Activated T-cell treated with anti-CD3 and anti-CD28 coated beads, Interleukin-2, amount 50 U/mL, for 4 hours (primary cell): ENCODE measurements around the gene UFM1. TPM values are rescaled to one million over a fixed set of nuclear protein-coding genes. Genes with fewer than 3 reads are reported as not detected.
"Not testable (repeated sequence)": the region's sequence is repeated elsewhere in the genome, so short reads cannot be mapped to it uniquely, and the experiment has no call there.

Experiments used
- ATAC-seq, 2 donors: fragments of 200-7000 bp; cut with Tn5 transposase; one replicate each; pipeline ENCODE4 v1.10.0; 2021
- DNase-seq: peaks from one replicate; pipeline ENCODE4 v3.0.0-alpha.2; 2020
- H3K27me3 Mint-ChIP-seq: one replicate; pipeline ENCODE4 v1.8.0; 2021; ENCODE audit warnings: low read depth, mixed read lengths
- H3K36me3 Mint-ChIP-seq: one replicate; pipeline ENCODE4 v1.8.0; 2022; ENCODE audit warnings: mixed read lengths; ENCODE audit not compliant: insufficient read depth
- H3K4me1 Mint-ChIP-seq: one replicate; pipeline ENCODE4 v1.8.0; 2021; ENCODE audit warnings: low read depth, mixed read lengths
- H3K4me3 Mint-ChIP-seq: one replicate; pipeline ENCODE4 v1.8.0; 2021; ENCODE audit warnings: mild to moderate bottlenecking, moderate library complexity, mixed read lengths
- H3K9me3 Mint-ChIP-seq: one replicate; pipeline ENCODE4 v1.8.0; 2021; ENCODE audit warnings: mixed read lengths
- total RNA-seq, 3 donors: library from RNA; stranded (reverse); gene quantifications; one replicate each; pipeline ENCODE4 v1.2.1, GENCODE V29; 2021

UFM1 gene
- total RNA-seq = 10 to 100 TPM; 72.3 to 97.6 (median 82.6) TPM

GRCh38 chr13:38349390-38350113, at the start of gene UFM1:
UFM1 (plus strand) TSS chr13:38349851; CDS start chr13:38349920, 69 bp downstream.
- peaks cover 22% of the 10 kb centered on the region for H3K36me3 Mint-ChIP-seq
- peak; percentile 77 for DNase-seq
- H3K4me1 Mint-ChIP-seq = peaks cover 38% of the 10 kb centered on the region
- no peaks in the 10 kb centered on the region for H3K9me3 Mint-ChIP-seq
- no peaks in the 10 kb centered on the region for H3K27me3 Mint-ChIP-seq
- peak; percentile 92 for ATAC-seq
- H3K4me3 Mint-ChIP-seq = peak within 1 kb of the TSS; percentile 93

GRCh38 chr13:38301236-38301635, 48.4 kb upstream of the UFM1 start:
- Mint-ChIP-seq H3K4me3 (no peak overlapping the region), H3K27me3 (no peaks in the 10 kb centered on the region), H3K4me1 (no peaks in the 10 kb centered on the region), H3K9me3 (peaks cover 5% of the 10 kb centered on the region), H3K36me3 (no peaks in the 10 kb centered on the region)
- DNase-seq (no peak), ATAC-seq (no peak)

DNA sequence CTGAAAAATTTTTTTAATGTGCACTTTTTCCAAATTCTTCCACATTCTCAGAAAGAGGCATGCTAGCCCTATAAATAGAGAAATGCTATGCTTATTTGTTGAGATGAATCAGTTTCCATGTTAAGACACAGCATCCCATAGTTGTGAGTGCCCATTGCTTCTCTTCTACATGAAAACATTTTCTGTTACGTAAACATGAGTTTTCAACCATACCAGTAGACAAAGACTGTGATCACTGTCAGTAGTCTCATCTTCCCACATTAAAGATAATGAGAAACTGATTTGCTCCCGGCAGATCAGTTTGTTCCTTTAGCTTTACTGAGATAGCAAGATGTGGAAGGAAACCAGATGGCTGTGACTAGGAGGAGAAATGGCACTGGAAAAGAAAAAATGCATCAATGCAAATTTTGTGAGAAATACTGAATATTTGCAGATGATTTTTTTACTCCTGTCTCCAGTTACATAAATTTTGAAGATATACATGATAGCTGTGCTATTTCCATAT, 45.8 kb upstream of the UFM1 start:
- DNase-seq (no peak), ATAC-seq (no peak)
- Mint-ChIP-seq H3K9me3 (no peaks in the 10 kb centered on the region), H3K27me3 (no peaks in the 10 kb centered on the region), H3K4me3 (no peak overlapping the region), H3K4me1 (no peaks in the 10 kb centered on the region), H3K36me3 (no peaks in the 10 kb centered on the region)

DNA sequence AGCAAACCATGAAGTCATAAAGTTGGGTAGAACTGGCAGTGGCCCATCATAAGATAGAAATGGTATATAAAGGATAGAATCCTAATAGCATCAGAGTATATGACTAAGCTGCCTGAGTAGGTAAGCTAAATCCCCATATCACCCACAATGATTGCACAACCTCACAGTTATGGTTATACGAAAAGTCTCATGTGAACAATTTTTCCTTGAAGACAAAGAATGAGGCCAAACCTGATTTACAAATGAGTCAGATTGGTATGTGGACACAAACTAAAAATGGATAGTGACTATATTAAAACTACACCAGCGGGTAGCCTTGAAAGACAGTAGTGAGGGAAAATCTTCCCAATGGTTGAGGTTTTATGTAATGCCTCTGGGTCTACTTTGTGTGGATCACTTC, 40.9 kb upstream of the UFM1 start:
- Mint-ChIP-seq H3K36me3 (no peaks in the 10 kb centered on the region), H3K9me3 (no peaks in the 10 kb centered on the region), H3K4me3 (no peak overlapping the region), H3K4me1 (no peaks in the 10 kb centered on the region), H3K27me3 (no peaks in the 10 kb centered on the region)
- ATAC-seq (no peak), DNase-seq (no peak)

DNA sequence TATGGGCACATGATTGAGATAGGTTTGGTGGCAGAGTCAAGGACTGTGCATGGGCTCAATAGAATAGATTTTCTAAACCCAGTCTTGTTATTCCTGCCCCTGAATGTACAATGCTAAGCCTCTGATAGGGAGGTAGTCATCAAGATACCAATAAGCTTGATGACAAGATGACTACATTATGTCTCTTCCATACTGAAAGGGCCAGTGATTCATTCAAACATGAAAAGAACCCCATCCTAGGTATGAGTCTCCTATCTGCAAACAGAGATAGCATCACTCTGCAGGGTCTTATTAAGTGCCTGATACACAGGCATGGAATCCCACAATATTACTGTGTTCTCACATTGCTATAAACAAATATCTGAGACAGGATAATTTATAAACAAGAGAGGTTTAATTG, 40.3 kb upstream of the UFM1 start:
- ATAC-seq (peak; percentile 34 to 46), DNase-seq (no peak)
- Mint-ChIP-seq H3K4me1 (no peaks in the 10 kb centered on the region), H3K9me3 (no peaks in the 10 kb centered on the region), H3K27me3 (no peaks in the 10 kb centered on the region), H3K36me3 (no peaks in the 10 kb centered on the region), H3K4me3 (no peak overlapping the region)

DNA sequence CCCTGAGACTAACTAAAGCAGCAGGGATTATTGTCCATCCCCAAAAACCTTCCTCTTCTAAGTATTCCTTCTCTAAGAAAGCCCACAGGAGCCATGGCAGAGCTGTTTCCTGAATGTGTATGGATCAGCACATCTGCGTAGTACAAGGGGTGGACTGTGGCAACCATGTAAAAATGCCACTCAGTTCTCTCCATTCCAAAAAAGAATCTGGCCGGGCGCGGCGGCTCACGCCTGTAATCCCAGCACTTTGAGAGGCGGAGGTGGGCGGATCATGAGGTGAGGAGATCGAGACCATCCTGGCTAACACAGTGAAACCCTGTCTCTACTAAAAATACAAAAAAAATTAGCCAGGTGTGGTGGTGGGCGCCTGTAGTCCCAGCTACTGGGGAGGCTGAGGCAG, 38.5 kb upstream of the UFM1 start:
- H3K4me3 Mint-ChIP-seq, ATAC-seq, H3K9me3 Mint-ChIP-seq, H3K27me3 Mint-ChIP-seq, DNase-seq, H3K36me3 Mint-ChIP-seq, H3K4me1 Mint-ChIP-seq: not testable (repeated sequence)

- H3K27me3 Mint-ChIP-seq = no peaks in the 10 kb centered on the region
- no peaks in the 10 kb centered on the region for H3K4me1 Mint-ChIP-seq
- DNase-seq = no peak
- peaks cover 3% of the 10 kb centered on the region for H3K9me3 Mint-ChIP-seq
- no peak for ATAC-seq
- no peak overlapping the region for H3K4me3 Mint-ChIP-seq
- H3K36me3 Mint-ChIP-seq = no peaks in the 10 kb centered on the region
These were observed 33.5 kb upstream of the UFM1 start for GRCh38 chr13:38316129-38316528.

DNA sequence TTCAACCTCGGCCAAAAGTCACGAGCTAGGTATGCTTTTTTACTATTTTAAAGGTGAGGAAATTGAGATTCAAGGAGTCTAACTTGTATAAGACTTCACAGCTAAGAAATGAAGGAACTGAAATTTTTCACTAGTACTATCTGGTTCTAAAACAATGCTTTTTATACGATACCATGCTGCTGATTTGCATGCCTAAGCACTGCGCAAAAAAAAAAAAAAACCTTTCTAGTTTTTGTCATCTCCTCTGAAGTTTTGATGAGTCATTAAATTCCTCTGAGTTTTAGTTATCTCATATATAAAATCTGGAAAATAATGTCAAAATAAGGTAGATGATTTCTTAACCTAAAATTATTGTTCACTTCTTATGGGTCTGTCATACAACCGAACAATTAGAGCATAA, 28.0 kb upstream of the UFM1 start:
- Mint-ChIP-seq H3K4me3 (no peak overlapping the region), H3K9me3 (no peaks in the 10 kb centered on the region), H3K4me1 (no peaks in the 10 kb centered on the region), H3K27me3 (no peaks in the 10 kb centered on the region), H3K36me3 (no peaks in the 10 kb centered on the region)
- no peak for DNase-seq
- ATAC-seq = no peak

DNA sequence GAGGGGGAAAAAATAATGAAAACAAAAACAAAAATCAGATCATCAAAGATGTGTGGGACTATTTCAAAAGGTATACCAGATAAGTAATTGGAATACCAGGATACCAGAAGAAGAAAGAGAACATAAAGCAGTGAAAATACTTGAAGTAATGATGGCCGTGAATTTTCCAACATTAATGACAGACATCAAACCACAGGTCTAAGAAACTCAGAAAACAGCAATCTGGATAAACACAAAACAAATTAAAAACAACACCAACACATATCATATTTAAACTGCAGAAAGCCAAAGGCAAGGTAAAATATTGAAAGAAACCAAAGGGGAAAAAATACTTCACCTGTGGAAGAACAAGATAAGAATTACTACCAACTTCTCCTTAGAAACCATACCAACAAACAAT, 24.2 kb upstream of the UFM1 start:
- DNase-seq (no peak), ATAC-seq (no peak)
- Mint-ChIP-seq H3K27me3 (no peaks in the 10 kb centered on the region), H3K4me1 (no peaks in the 10 kb centered on the region), H3K4me3 (no peak overlapping the region), H3K36me3 (no peaks in the 10 kb centered on the region), H3K9me3 (no peaks in the 10 kb centered on the region)

DNA sequence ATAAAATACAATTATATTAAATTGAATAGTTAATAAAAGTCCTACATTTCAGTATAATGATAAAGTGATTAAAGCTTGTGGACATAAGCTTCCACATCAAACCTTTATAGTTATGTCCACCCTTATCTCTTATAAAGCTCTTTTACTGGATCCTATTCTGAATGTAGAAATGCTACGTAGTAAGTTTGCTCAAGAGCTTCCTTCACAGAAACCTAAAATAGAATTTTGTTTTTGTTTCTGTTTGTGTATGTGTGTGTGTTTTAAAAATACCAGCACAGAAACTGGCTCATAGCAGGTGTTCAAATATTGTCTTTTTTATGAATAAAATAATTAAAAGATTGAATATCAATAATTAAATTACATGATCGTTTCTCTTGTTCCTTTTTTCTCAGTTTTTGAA, 21.0 kb upstream of the UFM1 start:
- ATAC-seq (no peak), DNase-seq (no peak)
- peaks cover 3% of the 10 kb centered on the region for H3K27me3 Mint-ChIP-seq
- no peaks in the 10 kb centered on the region for H3K9me3 Mint-ChIP-seq
- no peak overlapping the region for H3K4me3 Mint-ChIP-seq
- no peaks in the 10 kb centered on the region for H3K4me1 Mint-ChIP-seq
- no peaks in the 10 kb centered on the region for H3K36me3 Mint-ChIP-seq

DNA sequence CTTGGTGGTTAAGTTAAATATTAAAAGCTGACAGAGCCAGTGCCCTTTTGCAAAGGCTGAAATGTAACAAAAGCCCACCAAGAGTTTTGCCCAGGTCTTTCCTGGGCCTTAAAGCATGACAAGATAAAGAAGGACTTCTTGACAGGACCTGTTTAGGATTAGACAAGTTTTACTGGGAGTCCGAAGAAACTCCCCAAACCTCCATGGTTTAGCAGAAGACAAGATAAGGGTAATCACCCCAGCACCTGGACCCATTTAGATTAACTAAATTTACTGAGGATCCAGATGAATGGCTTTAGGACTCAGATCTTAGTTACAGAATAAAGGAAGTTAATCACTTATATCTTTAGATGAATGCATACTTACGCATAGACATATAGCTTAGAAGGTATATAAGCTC, 14.8 kb upstream of the UFM1 start:
- ATAC-seq = no peak
- Mint-ChIP-seq H3K4me3 (no peak overlapping the region), H3K27me3 (peaks cover 3% of the 10 kb centered on the region), H3K4me1 (no peaks in the 10 kb centered on the region), H3K9me3 (no peaks in the 10 kb centered on the region), H3K36me3 (no peaks in the 10 kb centered on the region)
- DNase-seq = no peak

DNA sequence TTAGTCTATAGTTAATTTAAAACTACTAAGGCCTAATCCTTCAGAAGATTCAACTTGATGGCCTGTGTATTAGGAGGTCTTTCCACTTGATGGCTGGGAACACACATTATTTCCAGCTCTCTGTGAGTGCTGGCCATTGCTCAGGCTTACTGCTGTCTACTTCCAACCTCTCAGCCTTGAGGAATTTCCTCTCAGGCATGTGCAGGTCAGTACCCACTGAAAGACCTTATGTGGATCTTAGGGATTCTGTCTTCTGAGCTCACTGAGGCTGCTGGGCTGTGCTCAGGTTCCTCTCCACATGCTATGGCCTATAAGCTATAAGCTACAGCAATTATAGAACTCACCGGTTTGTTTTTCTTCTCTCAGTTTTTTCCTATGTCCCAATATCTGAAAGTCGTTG, 11.6 kb upstream of the UFM1 start:
- ATAC-seq (no peak), DNase-seq (no peak)
- Mint-ChIP-seq H3K9me3 (no peaks in the 10 kb centered on the region), H3K27me3 (no peaks in the 10 kb centered on the region), H3K4me3 (no peak overlapping the region), H3K4me1 (no peaks in the 10 kb centered on the region), H3K36me3 (no peaks in the 10 kb centered on the region)

GRCh38 chr13:38340624-38341023, 9.0 kb upstream of the UFM1 start:
- no peak for DNase-seq
- H3K9me3 Mint-ChIP-seq = no peaks in the 10 kb centered on the region
- H3K27me3 Mint-ChIP-seq = no peaks in the 10 kb centered on the region
- ATAC-seq = no peak
- H3K36me3 Mint-ChIP-seq = no peaks in the 10 kb centered on the region
- H3K4me1 Mint-ChIP-seq = no peaks in the 10 kb centered on the region
- no peak overlapping the region for H3K4me3 Mint-ChIP-seq

DNA sequence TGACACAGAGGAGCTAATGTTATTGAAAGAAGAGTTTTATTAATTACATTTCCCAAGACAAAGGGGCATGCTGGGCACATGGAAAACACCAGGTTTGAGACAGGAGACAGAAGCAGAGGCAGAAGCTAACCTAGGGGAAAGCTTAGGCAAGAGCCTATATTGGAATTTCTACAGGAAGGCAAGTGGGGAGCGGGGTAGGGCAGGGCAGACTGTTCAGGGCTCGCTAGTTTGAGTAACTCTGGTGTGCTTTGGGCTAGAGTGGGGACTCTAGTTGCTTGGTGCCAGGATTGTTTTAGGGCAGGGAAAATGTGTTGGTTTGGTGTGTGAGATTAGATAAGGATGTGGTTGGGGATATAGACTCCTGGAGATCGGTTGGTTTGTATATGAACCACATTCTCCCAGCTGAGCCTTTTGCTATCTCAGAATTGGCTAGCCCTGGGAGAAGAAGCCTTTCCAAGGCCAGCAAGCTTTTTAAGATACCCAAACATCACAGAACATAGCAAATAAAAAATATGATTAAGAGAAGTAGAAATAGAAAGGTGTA, 8.4 kb upstream of the UFM1 start:
- Mint-ChIP-seq H3K4me1 (no peaks in the 10 kb centered on the region), H3K27me3 (no peaks in the 10 kb centered on the region), H3K4me3 (no peak overlapping the region), H3K9me3 (no peaks in the 10 kb centered on the region), H3K36me3 (no peaks in the 10 kb centered on the region)
- no peak for ATAC-seq
- no peak for DNase-seq

- Mint-ChIP-seq H3K27me3 (no peaks in the 10 kb centered on the region), H3K4me1 (peaks cover 25% of the 10 kb centered on the region), H3K9me3 (no peaks in the 10 kb centered on the region), H3K36me3 (peaks cover 14% of the 10 kb centered on the region), H3K4me3 (no peak overlapping the region)
- no peak for ATAC-seq
- DNase-seq = no peak
These were observed 2.9 kb upstream of the UFM1 start for GRCh38 chr13:38346764-38347163.
